Neutrophil (primary cell): ENCODE data around the gene QSOX2.
"Not testable (repeated sequence)": the region's sequence is repeated elsewhere in the genome, so short reads cannot be mapped to it uniquely, and the experiment has no call there.

Experiments used
- H3K27ac ChIP-seq: fragments of 200-600 bp; sonication (generic); 2 replicates; pipeline ENCODE4 v1.5.1; 2016; ENCODE audit warnings: mild to moderate bottlenecking, moderate library complexity
- H3K27me3 ChIP-seq: fragments of 200-600 bp; sonication (generic); 2 replicates; pipeline ENCODE4 v1.6.0; 2016; ENCODE audit warnings: mild to moderate bottlenecking
- H3K36me3 ChIP-seq: fragments of 200-600 bp; sonication (generic); 2 replicates; pipeline ENCODE4 v1.5.1; 2017
- H3K4me1 ChIP-seq, 2 experiments: fragments of 200-600 bp in 1 of 2; sonication (generic) in 1 of 2; 1 replicate in 1 of 2; 2 replicates in 1 of 2; pipeline versions ENCODE4 v1.5.1 to v1.6.1; 2013 to 2016; ENCODE audit warnings: low read depth in 1 of 2, low read length in 1 of 2, mild to moderate bottlenecking in 1 of 2, moderate library complexity in 1 of 2; ENCODE audit not compliant: control insufficient read depth in 1 of 2, insufficient read depth in 1 of 2
- H3K4me3 ChIP-seq, 2 experiments: fragments of 200-600 bp in 1 of 2; sonication (generic) in 1 of 2; 1 replicate in 1 of 2; 2 replicates in 1 of 2; pipeline ENCODE4 v1.5.1; 2013 to 2016; ENCODE audit warnings: low read depth in 1 of 2, low read length in 1 of 2, mild to moderate bottlenecking in 1 of 2, moderate library complexity in 1 of 2
- H3K9me3 ChIP-seq: fragments of 200-600 bp; sonication (generic); 2 replicates; pipeline ENCODE4 v1.5.1; 2016
- CTCF ChIP-seq: fragments of 200-600 bp; sonication (generic); IDR thresholded peaks from 2 replicates; pipeline ENCODE4 v1.5.1; 2016; ENCODE audit warnings: antibody characterized with exemption

QSOX2 gene

GRCh38 chr9:136239983-136240330 lies 5.7 kb downstream of the QSOX2 start:
- no peak overlapping the region for H3K27ac ChIP-seq
- no peak for TF ChIP-seq CTCF
- H3K4me1 ChIP-seq, result peaks cover 8% of the 10 kb centered on the region in 2 experiments
- no peaks in the 10 kb centered on the region for H3K27me3 ChIP-seq
- H3K9me3 ChIP-seq, result no peaks in the 10 kb centered on the region
- H3K4me3 ChIP-seq, result no peak overlapping the region
- no peaks in the 10 kb centered on the region for H3K36me3 ChIP-seq

GRCh38 chr9:136239135-136239982 lies 6.3 kb downstream of the QSOX2 start:
- H3K4me3 ChIP-seq, result no peak overlapping the region
- no peak overlapping the region for H3K27ac ChIP-seq
- TF ChIP-seq CTCF, result no peak
- no peaks in the 10 kb centered on the region for H3K27me3 ChIP-seq
- peaks cover 2 to 3% of the 10 kb centered on the region in 2 experiments for H3K4me1 ChIP-seq
- no peaks in the 10 kb centered on the region for H3K9me3 ChIP-seq
- no peaks in the 10 kb centered on the region for H3K36me3 ChIP-seq

- Histone ChIP-seq H3K27ac (no peak overlapping the region), H3K36me3 (no peaks in the 10 kb centered on the region), H3K4me1 (peaks cover under 1 to 6% of the 10 kb centered on the region in 2 experiments), H3K9me3 (no peaks in the 10 kb centered on the region), H3K27me3 (no peaks in the 10 kb centered on the region), H3K4me3 (no peak overlapping the region)
- TF ChIP-seq CTCF, result no peak
These were observed 7.3 kb downstream of the QSOX2 start for GRCh38 chr9:136238342-136238732.

GRCh38 chr9:136237486-136238341 lies 7.9 kb downstream of the QSOX2 start:
- Histone ChIP-seq H3K27ac (no peak overlapping the region), H3K9me3 (no peaks in the 10 kb centered on the region), H3K4me3 (no peak overlapping the region), H3K36me3 (no peaks in the 10 kb centered on the region), H3K27me3 (no peaks in the 10 kb centered on the region), H3K4me1 (peaks cover 6 to 12% of the 10 kb centered on the region in 2 experiments)
- TF ChIP-seq CTCF, result no peak

DNA sequence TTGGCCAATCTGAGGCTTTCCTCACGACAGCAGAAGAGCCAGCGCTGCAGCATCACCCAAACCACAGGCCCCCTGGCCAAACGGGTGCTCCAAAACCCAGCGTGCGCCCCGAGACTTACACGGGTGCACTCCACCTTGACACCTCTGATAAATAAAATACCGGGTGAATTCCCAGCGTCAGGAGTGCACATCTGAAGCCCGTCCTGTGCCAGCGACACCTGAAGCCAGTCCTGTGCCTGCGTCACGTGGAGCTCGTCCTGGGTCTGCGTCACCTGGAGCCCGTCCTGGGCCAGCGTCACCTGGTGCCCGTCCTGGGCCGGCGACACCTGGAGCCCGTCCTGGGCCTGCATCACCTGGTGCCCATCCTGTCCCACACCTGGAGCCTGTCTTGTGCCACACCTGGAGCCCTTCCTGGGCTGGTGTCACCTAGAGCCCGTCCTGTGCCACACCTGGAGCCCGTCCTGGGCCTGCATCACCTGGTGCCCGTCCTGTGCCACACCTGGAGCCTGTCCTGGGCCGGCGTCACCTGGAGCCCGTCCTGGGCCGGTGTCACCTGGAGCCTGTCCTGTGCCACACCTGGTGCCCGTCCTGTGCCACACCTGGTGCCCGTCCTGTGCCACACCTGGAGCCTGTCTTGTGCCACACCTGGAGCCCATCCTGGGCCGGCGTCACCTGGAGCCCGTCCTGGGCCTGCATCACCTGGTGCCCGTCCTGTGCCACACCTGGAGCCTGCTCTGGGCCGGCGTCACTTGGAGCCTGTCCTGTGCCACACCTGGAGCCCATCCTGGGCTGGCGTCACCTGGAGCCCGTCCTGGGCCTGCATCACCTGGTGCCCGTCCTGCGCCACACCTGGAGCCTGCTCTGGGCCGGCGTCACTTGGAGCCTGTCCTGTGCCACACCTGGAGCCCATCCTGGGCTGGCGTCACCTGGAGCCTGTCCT lies 8.9 kb downstream of the QSOX2 start:
- not testable (repeated sequence) for H3K27ac ChIP-seq, H3K9me3 ChIP-seq, H3K27me3 ChIP-seq, H3K36me3 ChIP-seq, H3K4me3 ChIP-seq
- H3K4me1 ChIP-seq, result peaks cover 16 to 21% of the 10 kb centered on the region in 2 experiments
